Measurements from ENCODE around the gene HS3ST3A1. TPM values are rescaled to one million over a fixed set of nuclear protein-coding genes. Genes with fewer than 3 reads are reported as not detected.

The HS3ST3A1 gene
- polyA plus RNA-seq, 3 donors from 2014 or later, result 1.8 to 2.1 (median 1.8) TPM

- no peaks in the 10 kb centered on the region for H3K9me3 Mint-ChIP-seq
- DNase-seq, result peak; percentile 67 to 79 (median 72)
- no peak overlapping the region for H3K27ac Mint-ChIP-seq
- H3K27me3 Mint-ChIP-seq (ENCODE audit: low read depth in 3 of 3), result peaks cover 7 to 12% (median 8%) of the 10 kb centered on the region in 3 donors
- H3K36me3 Mint-ChIP-seq, result peaks cover 0 to 3% (median 0%) of the 10 kb centered on the region in 3 donors
- peak overlapping the region in 1 of 5 donors; percentile 2 for H3K4me3 Mint-ChIP-seq
- H3K4me1 Mint-ChIP-seq, result peaks cover under 1 to 5% of the 10 kb centered on the region in 2 donors
Measured at GRCh38 chr17:13594762-13595598, 6.7 kb downstream of the HS3ST3A1 start.

- no peaks in the 10 kb centered on the region for H3K36me3 Mint-ChIP-seq
- no peak for DNase-seq
- H3K27ac Mint-ChIP-seq, result no peak overlapping the region
- H3K27me3 Mint-ChIP-seq (ENCODE audit: low read depth in 3 of 3), result peaks cover 2 to 7% (median 3%) of the 10 kb centered on the region in 3 donors
- H3K4me3 Mint-ChIP-seq, result no peak overlapping the region
- no peaks in the 10 kb centered on the region for H3K9me3 Mint-ChIP-seq
- peaks cover 0 to 5% of the 10 kb centered on the region in 2 donors for H3K4me1 Mint-ChIP-seq
Measured at GRCh38 chr17:13594310-13594709, 7.4 kb downstream of the HS3ST3A1 start.

DNA sequence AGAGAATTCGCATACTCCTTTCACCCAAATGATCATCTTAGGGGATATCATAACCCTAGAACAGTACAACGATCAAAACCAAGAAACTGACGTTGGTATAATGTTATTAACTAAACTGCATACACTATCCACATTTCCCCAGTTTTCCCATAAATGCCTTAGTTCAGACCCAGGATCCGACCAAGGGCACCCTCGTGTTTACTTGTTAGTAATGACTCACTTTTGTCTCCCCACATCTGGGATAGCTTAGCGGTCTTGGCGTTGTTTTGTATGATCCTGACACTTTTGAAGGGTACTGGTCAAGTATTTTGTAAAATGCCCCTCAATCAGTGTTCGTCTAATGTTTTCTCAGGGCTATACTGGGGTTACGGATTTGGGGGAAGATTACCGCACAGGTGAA lies 8.0 kb downstream of the HS3ST3A1 start:
- H3K9me3 Mint-ChIP-seq, result no peaks in the 10 kb centered on the region
- H3K27ac Mint-ChIP-seq, result no peak overlapping the region
- no peak overlapping the region for H3K4me3 Mint-ChIP-seq
- H3K36me3 Mint-ChIP-seq, result no peaks in the 10 kb centered on the region
- DNase-seq, result no peak
- H3K4me1 Mint-ChIP-seq, result peaks cover 0 to 5% of the 10 kb centered on the region in 2 donors
- H3K27me3 Mint-ChIP-seq (ENCODE audit: low read depth in 3 of 3), result peaks cover 2 to 7% (median 3%) of the 10 kb centered on the region in 3 donors

- Mint-ChIP-seq H3K4me1 (peaks cover 0 to 5% of the 10 kb centered on the region in 2 donors), H3K27ac (no peak overlapping the region), H3K27me3 (ENCODE audit: low read depth in 3 of 3) (peaks cover 2 to 7% (median 3%) of the 10 kb centered on the region in 3 donors), H3K9me3 (no peaks in the 10 kb centered on the region), H3K4me3 (no peak overlapping the region), H3K36me3 (no peaks in the 10 kb centered on the region)
- DNase-seq, result no peak
Measured at GRCh38 chr17:13593021-13593751, 8.5 kb downstream of the HS3ST3A1 start.

DNA sequence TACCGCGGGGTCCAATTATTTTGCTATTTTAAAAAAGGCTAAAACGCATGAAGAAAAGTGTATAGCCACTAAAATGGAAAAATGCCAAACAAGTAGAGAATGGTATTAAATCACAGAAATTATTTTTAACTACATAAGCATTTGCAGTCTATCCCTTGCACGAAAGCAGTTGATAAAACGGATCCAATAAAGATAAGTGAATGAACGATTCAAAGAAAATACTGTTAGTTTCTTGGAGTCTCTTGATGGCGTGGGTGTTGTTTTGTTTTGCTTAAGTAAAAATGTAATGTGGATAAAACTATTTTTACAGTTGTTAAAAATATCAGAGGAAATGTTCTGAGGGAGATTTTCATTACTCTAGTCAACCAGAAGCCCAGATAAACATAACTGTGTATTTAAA lies 9.3 kb downstream of the HS3ST3A1 start:
- H3K36me3 Mint-ChIP-seq, result no peaks in the 10 kb centered on the region
- no peak overlapping the region for H3K4me3 Mint-ChIP-seq
- no peaks in the 10 kb centered on the region for H3K9me3 Mint-ChIP-seq
- peaks cover 2 to 7% (median 3%) of the 10 kb centered on the region in 3 donors for H3K27me3 Mint-ChIP-seq (ENCODE audit: low read depth in 3 of 3)
- no peak for DNase-seq
- H3K27ac Mint-ChIP-seq, result no peak overlapping the region
- H3K4me1 Mint-ChIP-seq, result peaks cover 0 to 5% of the 10 kb centered on the region in 2 donors

DNA sequence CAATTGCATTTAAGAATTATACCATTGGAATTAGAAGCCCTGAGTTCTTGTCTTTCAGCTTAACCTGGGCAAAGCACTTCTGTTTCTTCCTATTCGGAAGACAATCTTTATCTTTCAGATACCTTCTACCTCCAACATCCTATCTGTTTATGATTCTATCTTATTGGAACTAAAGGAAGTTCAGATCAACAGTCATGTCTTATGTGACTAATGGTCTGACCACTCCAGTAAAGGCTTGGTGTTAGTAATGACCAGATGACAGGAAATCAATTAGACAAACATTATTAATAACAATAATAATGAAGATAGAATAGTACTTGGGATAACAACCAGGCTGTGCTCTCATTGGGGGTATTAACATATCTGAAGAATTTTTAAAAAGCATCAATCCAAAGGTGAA lies 11.3 kb downstream of the HS3ST3A1 start:
- Mint-ChIP-seq H3K4me1 (peaks cover 0 to 5% of the 10 kb centered on the region in 2 donors), H3K4me3 (no peak overlapping the region), H3K27ac (no peak overlapping the region), H3K9me3 (no peaks in the 10 kb centered on the region), H3K27me3 (ENCODE audit: low read depth in 3 of 3) (peaks cover 0 to 6% (median 2%) of the 10 kb centered on the region in 3 donors), H3K36me3 (no peaks in the 10 kb centered on the region)
- no peak for DNase-seq

DNA sequence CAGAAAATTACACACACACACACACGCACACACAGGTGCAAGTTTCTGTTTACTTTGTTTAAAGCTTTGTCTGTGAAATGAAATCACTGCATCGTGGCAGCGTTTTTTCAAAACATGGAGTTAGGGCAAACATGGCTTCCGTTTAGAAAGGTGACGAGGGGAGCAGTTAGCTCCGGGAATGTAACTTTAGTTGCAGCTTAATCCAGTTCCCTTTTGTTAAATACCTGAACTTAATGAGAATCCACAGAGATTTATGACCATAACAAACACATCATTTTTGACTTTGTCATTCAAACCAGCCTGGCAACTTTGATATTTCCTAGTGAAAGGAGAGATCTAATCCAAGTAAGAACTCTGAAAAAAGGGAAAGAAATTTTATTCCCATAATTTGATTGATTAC lies 12.1 kb downstream of the HS3ST3A1 start:
- Mint-ChIP-seq H3K27ac (no peak overlapping the region), H3K36me3 (no peaks in the 10 kb centered on the region), H3K9me3 (no peaks in the 10 kb centered on the region), H3K4me3 (no peak overlapping the region), H3K27me3 (ENCODE audit: low read depth in 3 of 3) (peaks cover 0 to 7% (median 0%) of the 10 kb centered on the region in 3 donors), H3K4me1 (peaks cover 0 to under 1% of the 10 kb centered on the region in 2 donors)
- no peak for DNase-seq

- H3K4me1 Mint-ChIP-seq, result no peaks in the 10 kb centered on the region
- no peaks in the 10 kb centered on the region for H3K9me3 Mint-ChIP-seq
- H3K27ac Mint-ChIP-seq, result no peak overlapping the region
- H3K27me3 Mint-ChIP-seq (ENCODE audit: low read depth in 3 of 3), result peaks cover 1 to 14% (median 1%) of the 10 kb centered on the region in 3 donors
- H3K4me3 Mint-ChIP-seq, result no peak overlapping the region
- no peaks in the 10 kb centered on the region for H3K36me3 Mint-ChIP-seq
- no peak for DNase-seq
Measured at GRCh38 chr17:13587487-13588338, 14.0 kb downstream of the HS3ST3A1 start.

DNA sequence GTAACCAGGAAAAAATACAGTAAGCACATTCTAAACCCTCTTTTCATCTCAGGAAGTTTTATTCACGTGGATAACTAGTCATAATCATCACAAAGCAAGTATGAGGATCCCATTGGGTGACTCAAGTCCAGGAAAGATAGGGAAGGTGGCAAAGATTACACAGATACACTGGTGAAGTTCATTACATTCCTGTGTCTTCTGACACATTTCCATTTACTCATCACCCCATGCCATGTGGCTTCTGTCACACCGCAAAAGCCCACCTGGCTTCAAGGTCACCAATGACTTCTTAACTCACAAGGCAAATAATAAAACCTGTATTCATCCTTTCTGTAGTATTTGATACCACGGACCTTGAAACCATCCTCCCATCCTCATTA lies 17.0 kb downstream of the HS3ST3A1 start:
- Mint-ChIP-seq H3K4me3 (no peak overlapping the region), H3K9me3 (no peaks in the 10 kb centered on the region), H3K27me3 (ENCODE audit: low read depth in 3 of 3) (peaks cover 1 to 16% (median 4%) of the 10 kb centered on the region in 3 donors), H3K4me1 (no peaks in the 10 kb centered on the region), H3K36me3 (no peaks in the 10 kb centered on the region), H3K27ac (no peak overlapping the region)
- no peak for DNase-seq

GRCh38 chr17:13583996-13584700 lies 17.6 kb downstream of the HS3ST3A1 start:
- H3K27me3 Mint-ChIP-seq (ENCODE audit: low read depth in 3 of 3), result peaks cover 1 to 16% (median 4%) of the 10 kb centered on the region in 3 donors
- no peaks in the 10 kb centered on the region for H3K4me1 Mint-ChIP-seq
- H3K27ac Mint-ChIP-seq, result no peak overlapping the region
- no peaks in the 10 kb centered on the region for H3K9me3 Mint-ChIP-seq
- no peak overlapping the region for H3K4me3 Mint-ChIP-seq
- DNase-seq, result no peak
- H3K36me3 Mint-ChIP-seq, result no peaks in the 10 kb centered on the region

DNA sequence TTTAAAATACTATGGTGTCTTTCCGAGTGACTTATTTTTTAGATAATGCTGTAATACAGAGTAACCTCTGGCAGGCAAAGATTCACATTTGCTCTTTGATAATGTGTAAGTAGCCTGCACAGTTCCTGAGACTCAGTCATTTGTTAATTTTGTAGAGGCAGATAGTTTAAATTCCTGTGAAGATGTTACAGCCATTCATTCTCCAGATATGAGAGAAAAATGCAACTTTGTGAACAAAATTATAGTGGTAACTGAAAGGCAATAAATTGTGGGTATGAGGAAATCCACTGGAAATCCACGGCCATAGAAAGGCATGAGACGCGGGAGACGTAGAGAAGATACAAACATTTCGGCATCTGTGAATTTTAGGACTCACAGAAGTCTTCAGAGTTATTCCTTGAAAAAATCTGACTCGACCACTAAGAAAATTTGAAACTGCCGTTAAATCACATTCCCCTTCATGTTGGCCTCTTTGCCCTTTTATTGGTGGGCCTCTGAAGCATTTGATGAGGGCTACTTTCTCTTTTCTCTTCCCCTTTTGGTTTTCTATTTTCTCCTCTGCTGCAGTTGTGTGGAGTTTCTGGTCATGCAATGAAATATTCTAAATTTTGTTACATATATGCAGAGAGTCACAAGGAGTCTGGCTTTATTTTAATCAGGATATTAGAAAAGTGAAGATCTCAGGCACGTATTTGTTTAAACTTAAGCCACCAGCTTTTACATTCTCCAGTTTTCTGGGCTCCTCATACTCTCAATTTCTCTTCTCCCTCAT lies 18.8 kb downstream of the HS3ST3A1 start:
- no peaks in the 10 kb centered on the region for H3K36me3 Mint-ChIP-seq
- H3K4me3 Mint-ChIP-seq, result no peak overlapping the region
- no peaks in the 10 kb centered on the region for H3K4me1 Mint-ChIP-seq
- H3K27ac Mint-ChIP-seq, result no peak overlapping the region
- no peaks in the 10 kb centered on the region for H3K9me3 Mint-ChIP-seq
- DNase-seq, result no peak
- peaks cover 1 to 16% (median 4%) of the 10 kb centered on the region in 3 donors for H3K27me3 Mint-ChIP-seq (ENCODE audit: low read depth in 3 of 3)

DNA sequence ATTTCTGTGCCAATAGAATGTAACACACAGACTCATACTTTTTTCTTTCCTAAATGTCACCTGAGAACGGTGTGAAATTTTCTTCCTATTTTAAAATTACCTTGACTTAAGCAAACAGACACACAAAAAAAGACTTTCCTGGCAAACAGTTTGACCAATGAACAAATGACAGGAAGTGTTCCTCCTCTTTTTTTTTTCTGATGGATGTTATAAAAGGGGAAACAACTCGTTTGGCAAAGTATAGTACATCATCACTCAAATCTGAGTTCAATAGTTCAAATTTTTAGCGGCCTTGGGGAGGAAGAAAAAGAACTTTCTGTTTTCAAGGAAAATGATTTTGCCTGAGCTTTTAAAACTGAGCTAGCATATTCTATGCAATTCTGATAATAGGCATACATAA lies 19.8 kb downstream of the HS3ST3A1 start:
- no peaks in the 10 kb centered on the region for H3K36me3 Mint-ChIP-seq
- H3K27me3 Mint-ChIP-seq (ENCODE audit: low read depth in 3 of 3), result peaks cover 1 to 16% (median 4%) of the 10 kb centered on the region in 3 donors
- H3K4me1 Mint-ChIP-seq, result no peaks in the 10 kb centered on the region
- no peak for DNase-seq
- no peaks in the 10 kb centered on the region for H3K9me3 Mint-ChIP-seq
- H3K4me3 Mint-ChIP-seq, result no peak overlapping the region
- no peak overlapping the region for H3K27ac Mint-ChIP-seq

All from immature natural killer cell (primary cell).